ENCODE results near the gene AMH. TPM values are rescaled to one million over a fixed set of nuclear protein-coding genes. Genes with fewer than 3 reads are reported as not detected.

Gene AMH
- total RNA-seq, 1 donor from 2014 or later: 16.4 TPM

GRCh38 chr19:2210987-2211740 lies 38.0 kb upstream of the AMH start:
- H3K27ac Mint-ChIP-seq (ENCODE audit: unreplicated experiment): no peak overlapping the region
- no peak for TF ChIP-seq CTCF (IDR thresholded peaks at IDR 0.05)
- H3K4me1 Mint-ChIP-seq (ENCODE audit: unreplicated experiment): peaks cover 21% of the 10 kb centered on the region
- H3K4me3 Mint-ChIP-seq (ENCODE audit: unreplicated experiment): no peak overlapping the region
- no peak for DNase-seq (ENCODE audit: extremely low spot score, unreplicated experiment)
- no peaks in the 10 kb centered on the region for H3K27me3 Mint-ChIP-seq (ENCODE audit: unreplicated experiment)
- H3K9me3 Mint-ChIP-seq (ENCODE audit: unreplicated experiment): no peaks in the 10 kb centered on the region
- peaks cover 34% of the 10 kb centered on the region for H3K36me3 Mint-ChIP-seq (ENCODE audit: unreplicated experiment)

- no peaks in the 10 kb centered on the region for H3K9me3 Mint-ChIP-seq (ENCODE audit: unreplicated experiment)
- no peaks in the 10 kb centered on the region for H3K27me3 Mint-ChIP-seq (ENCODE audit: unreplicated experiment)
- no peak for TF ChIP-seq CTCF (IDR thresholded peaks at IDR 0.05)
- no peak overlapping the region for H3K27ac Mint-ChIP-seq (ENCODE audit: unreplicated experiment)
- no peak for DNase-seq (ENCODE audit: extremely low spot score, unreplicated experiment)
- peaks cover 16% of the 10 kb centered on the region for H3K4me1 Mint-ChIP-seq (ENCODE audit: unreplicated experiment)
- no peak overlapping the region for H3K4me3 Mint-ChIP-seq (ENCODE audit: unreplicated experiment)
- peaks cover 43% of the 10 kb centered on the region for H3K36me3 Mint-ChIP-seq (ENCODE audit: unreplicated experiment)
Observed at GRCh38 chr19:2212861-2213711, 36.0 kb upstream of the AMH start.

- Mint-ChIP-seq H3K27ac (ENCODE audit: unreplicated experiment) (no peak overlapping the region), H3K9me3 (ENCODE audit: unreplicated experiment) (no peaks in the 10 kb centered on the region), H3K4me1 (ENCODE audit: unreplicated experiment) (peaks cover 8% of the 10 kb centered on the region), H3K4me3 (ENCODE audit: unreplicated experiment) (no peak overlapping the region), H3K36me3 (ENCODE audit: unreplicated experiment) (peaks cover 43% of the 10 kb centered on the region), H3K27me3 (ENCODE audit: unreplicated experiment) (no peaks in the 10 kb centered on the region)
- DNase-seq (ENCODE audit: extremely low spot score, unreplicated experiment): no peak
- TF ChIP-seq CTCF (IDR thresholded peaks at IDR 0.05): no peak
Observed at GRCh38 chr19:2213799-2214198, 35.3 kb upstream of the AMH start.

GRCh38 chr19:2214251-2214650 lies 34.9 kb upstream of the AMH start:
- H3K27ac Mint-ChIP-seq (ENCODE audit: unreplicated experiment): no peak overlapping the region
- peaks cover 43% of the 10 kb centered on the region for H3K36me3 Mint-ChIP-seq (ENCODE audit: unreplicated experiment)
- peaks cover 4% of the 10 kb centered on the region for H3K4me1 Mint-ChIP-seq (ENCODE audit: unreplicated experiment)
- no peak for DNase-seq (ENCODE audit: extremely low spot score, unreplicated experiment)
- no peak overlapping the region for H3K4me3 Mint-ChIP-seq (ENCODE audit: unreplicated experiment)
- TF ChIP-seq CTCF (IDR thresholded peaks at IDR 0.05): no peak
- H3K27me3 Mint-ChIP-seq (ENCODE audit: unreplicated experiment): no peaks in the 10 kb centered on the region
- no peaks in the 10 kb centered on the region for H3K9me3 Mint-ChIP-seq (ENCODE audit: unreplicated experiment)

- Mint-ChIP-seq H3K27ac (ENCODE audit: unreplicated experiment) (no peak overlapping the region), H3K4me3 (ENCODE audit: unreplicated experiment) (no peak overlapping the region), H3K4me1 (ENCODE audit: unreplicated experiment) (no peaks in the 10 kb centered on the region)
Observed at GRCh38 chr19:2215281-2215751, 33.8 kb upstream of the AMH start.

More at GRCh38 chr19:2215281-2215751, 33.8 kb upstream of the AMH start:
- DNase-seq (ENCODE audit: extremely low spot score, unreplicated experiment): no peak
- no peaks in the 10 kb centered on the region for H3K27me3 Mint-ChIP-seq (ENCODE audit: unreplicated experiment)
- peaks cover 40% of the 10 kb centered on the region for H3K36me3 Mint-ChIP-seq (ENCODE audit: unreplicated experiment)
- H3K9me3 Mint-ChIP-seq (ENCODE audit: unreplicated experiment): no peaks in the 10 kb centered on the region
- TF ChIP-seq CTCF (IDR thresholded peaks at IDR 0.05): no peak

All from osteocyte (in vitro differentiated cells).